GM13977 (cell line): ENCODE data around the gene CCDC172.

Experiments
- DNase-seq: peaks from one replicate; pipeline ENCODE4 v3.0.0; 2012; ENCODE audit warnings: low spot score
- in situ Hi-C: fragments of 300-500 bp; cut with MboI; formaldehyde crosslinking; loops from one replicate; pipeline ENCODE4 v1.12.0; 2022; ENCODE audit warnings: low sequenced_read_pairs, low pct_unique_long_range_greater_than_20kb, mixed read lengths, inconsistent platforms; ENCODE audit not compliant: unreplicated experiment
- TF ChIP-seq, protein P1 (sequence below): IDR thresholded peaks from 2 replicates; pipeline ENCODE4 v1.5.1; 2012; ENCODE audit warnings: mild to moderate bottlenecking, control low read depth; ENCODE audit not compliant: insufficient read depth; ENCODE audit errors: extremely low read depth, missing control alignments

Gene CCDC172

DNA sequence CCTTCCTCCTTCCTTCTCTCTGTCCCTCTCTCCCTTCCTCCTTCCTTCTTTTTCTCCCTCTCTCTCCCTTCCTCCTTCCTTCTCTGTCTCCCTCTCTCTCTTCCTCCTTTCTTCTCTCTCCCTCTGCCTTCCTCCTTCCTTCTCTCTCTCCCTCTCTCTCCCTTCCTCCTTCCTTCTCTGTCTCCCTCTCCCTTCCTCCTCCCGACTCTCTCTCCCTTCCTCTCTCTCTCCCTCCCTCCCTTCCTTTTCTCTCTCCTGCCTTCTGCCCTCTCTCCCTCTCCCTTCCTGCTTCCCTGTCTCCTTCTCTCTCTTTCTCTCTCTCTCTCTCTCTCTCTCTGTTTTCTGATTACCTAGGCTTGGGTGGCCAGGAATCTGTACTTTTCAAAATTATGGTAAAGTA lies 34.6 kb upstream of the CCDC172 start:
- DNase-seq, result no peak
- in situ Hi-C loops, result no loop called here
- TF ChIP-seq, protein P1, sequence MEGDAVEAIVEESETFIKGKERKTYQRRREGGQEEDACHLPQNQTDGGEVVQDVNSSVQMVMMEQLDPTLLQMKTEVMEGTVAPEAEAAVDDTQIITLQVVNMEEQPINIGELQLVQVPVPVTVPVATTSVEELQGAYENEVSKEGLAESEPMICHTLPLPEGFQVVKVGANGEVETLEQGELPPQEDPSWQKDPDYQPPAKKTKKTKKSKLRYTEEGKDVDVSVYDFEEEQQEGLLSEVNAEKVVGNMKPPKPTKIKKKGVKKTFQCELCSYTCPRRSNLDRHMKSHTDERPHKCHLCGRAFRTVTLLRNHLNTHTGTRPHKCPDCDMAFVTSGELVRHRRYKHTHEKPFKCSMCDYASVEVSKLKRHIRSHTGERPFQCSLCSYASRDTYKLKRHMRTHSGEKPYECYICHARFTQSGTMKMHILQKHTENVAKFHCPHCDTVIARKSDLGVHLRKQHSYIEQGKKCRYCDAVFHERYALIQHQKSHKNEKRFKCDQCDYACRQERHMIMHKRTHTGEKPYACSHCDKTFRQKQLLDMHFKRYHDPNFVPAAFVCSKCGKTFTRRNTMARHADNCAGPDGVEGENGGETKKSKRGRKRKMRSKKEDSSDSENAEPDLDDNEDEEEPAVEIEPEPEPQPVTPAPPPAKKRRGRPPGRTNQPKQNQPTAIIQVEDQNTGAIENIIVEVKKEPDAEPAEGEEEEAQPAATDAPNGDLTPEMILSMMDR, result no peak

- in situ Hi-C loops, result no loop called here
- no peak for DNase-seq
- TF ChIP-seq, protein P1, result no peak
Measured at GRCh38 chr10:116292493-116292892, 31.8 kb upstream of the CCDC172 start.

DNA sequence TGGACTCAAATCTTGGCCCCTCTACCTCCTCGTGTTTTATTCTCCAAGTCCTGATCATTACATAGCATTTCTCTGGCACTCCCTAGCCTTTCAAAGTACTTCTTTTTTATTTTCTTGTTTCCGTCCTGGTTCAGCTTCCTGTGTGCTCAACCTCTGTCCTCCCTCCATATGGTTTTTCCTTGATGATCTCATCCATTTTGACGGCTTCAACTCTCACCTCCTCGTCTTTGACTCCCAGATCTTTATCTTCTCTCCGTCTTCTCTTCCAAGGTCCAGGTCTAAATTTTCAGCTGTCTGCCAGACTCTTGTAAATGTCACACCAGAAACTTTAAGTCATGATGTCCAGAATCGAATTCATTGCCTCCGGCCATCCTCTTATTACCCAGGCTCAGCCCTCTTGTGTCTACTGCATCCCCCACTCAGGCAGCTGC lies 27.9 kb upstream of the CCDC172 start:
- DNase-seq, result no peak
- in situ Hi-C loops, result no loop called here
- TF ChIP-seq, protein P1, result no peak

- TF ChIP-seq, protein P1, result no peak
- DNase-seq, result no peak
- in situ Hi-C loops, result no loop called here
Measured at GRCh38 chr10:116298586-116298985, 25.7 kb upstream of the CCDC172 start.

GRCh38 chr10:116300542-116300941 lies 23.7 kb upstream of the CCDC172 start:
- DNase-seq, result no peak
- TF ChIP-seq, protein P1, result no peak
- in situ Hi-C loops, result no loop called here

GRCh38 chr10:116304923-116305322 lies 19.3 kb upstream of the CCDC172 start:
- in situ Hi-C loops, result no loop called here
- TF ChIP-seq, protein P1, result no peak
- no peak for DNase-seq

DNA sequence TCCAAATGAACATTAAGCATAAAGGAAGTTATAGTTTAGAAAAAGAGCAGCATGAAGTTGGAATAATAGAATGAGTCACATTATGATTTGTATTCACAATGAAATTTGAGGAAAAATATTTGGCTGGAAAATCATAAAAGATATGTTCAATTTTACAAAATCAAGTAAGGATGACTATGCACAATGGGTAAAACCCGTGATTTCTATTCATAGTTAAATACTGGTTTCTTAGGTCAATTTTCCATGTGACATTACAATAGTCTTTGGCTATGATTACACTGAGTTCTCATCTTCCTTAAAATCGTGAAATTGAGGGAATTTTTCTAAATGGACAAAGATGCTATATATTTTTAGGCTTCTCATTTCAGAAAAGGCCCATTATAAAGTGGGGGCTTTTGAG lies 17.4 kb upstream of the CCDC172 start:
- TF ChIP-seq, protein P1, result no peak
- DNase-seq, result no peak
- in situ Hi-C loops, result no loop called here
